Gastrocnemius medialis (tissue), 4 donors: ENCODE measurements around the gene RSBN1. TPM values are rescaled to one million over a fixed set of nuclear protein-coding genes. Genes with fewer than 3 reads are reported as not detected.

Experiments
- ATAC-seq, 2 donors: fragments of 150-250 bp; one replicate each; pipeline ENCODE4 v1.9.1; 2016
- DNase-seq, 2 donors: peaks; one replicate each; pipeline ENCODE4 v3.0.0-alpha.2; 2019
- H3K27ac ChIP-seq, 4 donors: fragments of 200-600 bp; sonication (generic); 1 replicate in 1 of 4; 2 replicates in 3 of 4; pipeline ENCODE4 v1.5.1; 2016 to 2018; ENCODE audit warnings: mild to moderate bottlenecking in 2 of 4, moderate library complexity in 1 of 4
- H3K27me3 ChIP-seq, 3 donors: fragments of 200-600 bp; sonication (generic) in 2 of 3; 1 replicate in 1 of 3; 2 replicates in 2 of 3; pipeline versions ENCODE4 v1.5.1 to v1.6.0; 2016 to 2019; ENCODE audit warnings: mild to moderate bottlenecking in 1 of 3, moderate library complexity in 1 of 3
- H3K36me3 ChIP-seq, 2 donors: fragments of 200-600 bp; sonication (generic) in 1 of 2; one replicate each; pipeline ENCODE4 v1.5.1; 2017 to 2018
- H3K4me1 ChIP-seq, 2 donors: fragments of 200-600 bp; sonication (generic) in 1 of 2; one replicate each; pipeline ENCODE4 v1.5.1; 2016 to 2017; ENCODE audit warnings: mild to moderate bottlenecking in 2 of 2
- H3K4me3 ChIP-seq, 4 donors: fragments of 200-600 bp; sonication (generic) in 3 of 4; 1 replicate in 1 of 4; 2 replicates in 3 of 4; pipeline ENCODE4 v1.5.1; 2016 to 2019; ENCODE audit warnings: mild to moderate bottlenecking in 2 of 4
- H3K9me3 ChIP-seq, 3 donors: fragments of 200-600 bp; sonication (generic) in 2 of 3; 1 replicate in 1 of 3; 2 replicates in 2 of 3; pipeline ENCODE4 v1.5.1; 2016 to 2019
- POLR2A ChIP-seq, 2 donors: fragments of 450-650 bp; IDR thresholded peaks; one replicate each; pipeline ENCODE4 v1.6.1; 2017; ENCODE audit warnings: antibody characterized with exemption in 2 of 2, mild to moderate bottlenecking in 2 of 2, moderate library complexity in 2 of 2
- in situ Hi-C, 4 donors: fragments of 200-750 bp; cut with MboI; loops; one replicate each; pipeline versions ENCODE4 v1.15.0 to v1.8.0; 2017; ENCODE audit warnings: low sequenced_read_pairs in 4 of 4
- intact Hi-C: fragments of 100-400 bp; cut with DNase I; formaldehyde crosslinking; loops from one replicate; pipeline ENCODE4 v1.15.1; 2023; ENCODE audit warnings: low total_unique reads
- total RNA-seq, 4 donors: library from RNA; depleted of rRNA; stranded (reverse); fragments of >200 nt; gene quantifications; one replicate each; pipeline versions ENCODE4 v1.1.0 to v1.2.3, GENCODE V29; 2016
- TF ChIP-seq, protein P1 (sequence below), 5 experiments: fragments of 450-650 bp in 3 of 5; fragments of 200-600 bp in 2 of 5; sonication (generic) in 2 of 5; IDR thresholded peaks in 4 of 5; conservative IDR thresholded peaks in 1 of 5; 1 replicate in 4 of 5; 2 replicates in 1 of 5; pipeline ENCODE4 v1.5.1; 2016 to 2019; ENCODE audit warnings: antibody characterized with exemption in 5 of 5, mild to moderate bottlenecking in 3 of 5, moderate library complexity in 3 of 5

The RSBN1 gene
- total RNA-seq = 10 to 100 TPM in 3 of 4 donors, 1 to 10 TPM in 1; 9.9 to 24.8 (median 24.0) TPM

DNA sequence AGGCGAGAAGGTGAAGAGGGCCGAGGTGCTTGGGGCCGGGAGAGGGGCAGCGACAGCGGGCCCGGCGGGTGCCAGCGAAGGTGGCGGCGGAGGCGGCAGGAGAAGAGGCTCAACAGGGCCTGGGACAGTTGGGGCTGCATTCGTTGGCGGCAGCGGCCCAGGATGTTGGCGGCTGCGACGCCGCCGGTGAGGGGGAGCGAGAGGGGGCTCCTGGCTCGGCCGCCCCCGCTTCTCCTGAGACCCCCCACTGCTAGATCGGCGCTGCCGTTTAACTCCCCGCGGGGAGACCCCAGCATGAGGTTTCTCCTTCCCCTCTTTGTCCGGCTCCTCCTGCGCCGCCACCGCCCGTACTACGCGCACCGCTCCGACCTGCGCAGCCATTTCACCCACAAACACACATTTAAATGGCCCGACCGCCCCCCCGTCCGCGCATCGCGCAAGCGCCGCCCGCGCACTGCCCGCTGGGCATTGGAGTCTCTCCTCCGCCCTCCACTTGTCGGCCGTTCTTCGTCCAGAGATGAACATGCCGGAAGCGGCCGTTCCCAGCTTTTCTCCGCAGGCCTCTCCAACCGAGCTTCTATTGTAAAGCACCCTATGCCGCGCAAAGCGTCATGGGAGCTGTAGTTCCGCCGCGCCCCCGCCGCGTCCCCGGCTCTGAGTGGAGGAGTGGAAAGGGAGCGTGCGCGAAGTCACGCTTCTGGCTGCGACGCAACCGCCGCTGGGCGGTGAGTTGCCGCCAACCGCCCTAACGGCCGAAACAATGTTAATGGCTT is at the start of gene RSBN1:
Gene RSBN1, minus strand, starts transcription at position 589 of the 773 bp plus-strand sequence. Its CDS starts 64 bp downstream, at position 525.
- ATAC-seq (peak; percentile 97 to 99), DNase-seq (peak; percentile 99)
- Histone ChIP-seq H3K4me1 (peaks cover 23 to 38% of the 10 kb centered on the region in 2 donors), H3K9me3 (no peaks in the 10 kb centered on the region), H3K27ac (peak within 1 kb of the TSS; percentile 94 to 98 (median 96)), H3K4me3 (peak within 1 kb of the TSS; percentile 86 to 96 (median 91)), H3K27me3 (no peaks in the 10 kb centered on the region), H3K36me3 (no peaks in the 10 kb centered on the region)
- in situ Hi-C loops = loop anchor here in 2 of 4 donors (10.0 kb wide), 2 partner anchors 93 to 123 kb away; partner anchors contain the start of genes AP4B1 (in 1 of the 2) and DCLRE1B (in 1 of the 2)
- TF ChIP-seq POLR2A (IDR thresholded peaks at IDR 0.05) = peak; percentile 91 to 99
- TF ChIP-seq, protein P1, sequence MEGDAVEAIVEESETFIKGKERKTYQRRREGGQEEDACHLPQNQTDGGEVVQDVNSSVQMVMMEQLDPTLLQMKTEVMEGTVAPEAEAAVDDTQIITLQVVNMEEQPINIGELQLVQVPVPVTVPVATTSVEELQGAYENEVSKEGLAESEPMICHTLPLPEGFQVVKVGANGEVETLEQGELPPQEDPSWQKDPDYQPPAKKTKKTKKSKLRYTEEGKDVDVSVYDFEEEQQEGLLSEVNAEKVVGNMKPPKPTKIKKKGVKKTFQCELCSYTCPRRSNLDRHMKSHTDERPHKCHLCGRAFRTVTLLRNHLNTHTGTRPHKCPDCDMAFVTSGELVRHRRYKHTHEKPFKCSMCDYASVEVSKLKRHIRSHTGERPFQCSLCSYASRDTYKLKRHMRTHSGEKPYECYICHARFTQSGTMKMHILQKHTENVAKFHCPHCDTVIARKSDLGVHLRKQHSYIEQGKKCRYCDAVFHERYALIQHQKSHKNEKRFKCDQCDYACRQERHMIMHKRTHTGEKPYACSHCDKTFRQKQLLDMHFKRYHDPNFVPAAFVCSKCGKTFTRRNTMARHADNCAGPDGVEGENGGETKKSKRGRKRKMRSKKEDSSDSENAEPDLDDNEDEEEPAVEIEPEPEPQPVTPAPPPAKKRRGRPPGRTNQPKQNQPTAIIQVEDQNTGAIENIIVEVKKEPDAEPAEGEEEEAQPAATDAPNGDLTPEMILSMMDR (IDR thresholded peaks at IDR 0.05 in 4 of 5, conservative IDR thresholded peaks at IDR 0.05 in 1 of 5) = peak in 2 of 5 experiments; percentile 12 to 34
- intact Hi-C loops = loop anchor here (1.0 to 10.0 kb wide), 6 partner anchors 28 to 773 kb away; partner anchors contain the start of genes BCAS2, DCLRE1B, HIPK1 and MAGI3

DNA sequence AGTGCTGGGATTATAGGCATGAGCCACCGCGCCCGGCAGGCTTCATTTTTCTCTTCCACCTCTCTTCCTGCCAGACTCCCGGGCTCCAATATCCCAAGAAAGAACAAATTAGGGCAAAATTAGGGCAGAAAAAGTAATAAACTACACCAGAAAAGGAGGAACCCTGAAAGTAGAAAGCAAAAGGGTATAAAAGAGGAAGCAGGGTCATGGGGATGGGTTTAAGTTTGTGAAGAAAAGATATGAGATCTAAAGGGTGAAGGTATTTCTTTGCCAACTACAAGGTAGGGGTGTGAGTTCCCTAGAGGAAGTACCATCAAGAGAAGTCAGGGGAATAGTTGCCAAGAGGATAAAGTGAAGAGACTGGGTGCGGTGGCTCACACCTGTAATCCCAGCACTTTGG is 49.4 kb upstream of the RSBN1 start:
- DNase-seq = no peak

DNA sequence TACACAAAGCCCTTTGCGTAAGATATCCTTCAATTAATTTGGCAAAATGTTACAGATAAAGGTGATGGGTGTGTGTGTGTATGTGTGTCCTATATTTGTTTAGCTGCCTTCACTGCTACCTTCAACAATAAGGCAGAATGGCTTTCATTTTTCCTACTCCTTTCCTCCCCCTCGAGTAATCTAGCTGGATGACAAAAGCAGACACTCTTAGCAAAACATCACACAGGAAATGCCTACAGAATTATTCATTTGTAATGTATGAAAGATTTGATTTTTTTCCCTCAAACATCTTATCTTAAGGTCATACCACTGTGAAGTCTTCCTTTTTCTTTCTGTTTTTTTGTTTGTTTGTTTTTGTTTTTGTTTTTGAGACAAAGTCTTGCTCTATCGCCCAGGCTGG is 48.6 kb upstream of the RSBN1 start:
- Histone ChIP-seq H3K4me3 (no peak overlapping the region), H3K27me3 (no peaks in the 10 kb centered on the region), H3K4me1 (no peaks in the 10 kb centered on the region), H3K36me3 (no peaks in the 10 kb centered on the region), H3K9me3 (no peaks in the 10 kb centered on the region), H3K27ac (no peak overlapping the region)
- intact Hi-C loops = no loop called here
- ATAC-seq (no peak), DNase-seq (no peak)
- TF ChIP-seq POLR2A (IDR thresholded peaks at IDR 0.05) = no peak
- TF ChIP-seq, protein P1 (IDR thresholded peaks at IDR 0.05 in 4 of 5, conservative IDR thresholded peaks at IDR 0.05 in 1 of 5) = no peak
- in situ Hi-C loops = no loop called here

More for the DNA sequence above, 49.4 kb upstream of the RSBN1 start:
- H3K27ac ChIP-seq = no peak overlapping the region
- TF ChIP-seq POLR2A (IDR thresholded peaks at IDR 0.05) = no peak
- TF ChIP-seq, protein P1 (IDR thresholded peaks at IDR 0.05 in 4 of 5, conservative IDR thresholded peaks at IDR 0.05 in 1 of 5) = no peak
- no peaks in the 10 kb centered on the region for H3K27me3 ChIP-seq
- H3K9me3 ChIP-seq = no peaks in the 10 kb centered on the region
- H3K4me1 ChIP-seq = no peaks in the 10 kb centered on the region
- in situ Hi-C loops = no loop called here
- no peaks in the 10 kb centered on the region for H3K36me3 ChIP-seq
- no peak overlapping the region for H3K4me3 ChIP-seq
- intact Hi-C loops = no loop called here
- no peak for ATAC-seq

DNA sequence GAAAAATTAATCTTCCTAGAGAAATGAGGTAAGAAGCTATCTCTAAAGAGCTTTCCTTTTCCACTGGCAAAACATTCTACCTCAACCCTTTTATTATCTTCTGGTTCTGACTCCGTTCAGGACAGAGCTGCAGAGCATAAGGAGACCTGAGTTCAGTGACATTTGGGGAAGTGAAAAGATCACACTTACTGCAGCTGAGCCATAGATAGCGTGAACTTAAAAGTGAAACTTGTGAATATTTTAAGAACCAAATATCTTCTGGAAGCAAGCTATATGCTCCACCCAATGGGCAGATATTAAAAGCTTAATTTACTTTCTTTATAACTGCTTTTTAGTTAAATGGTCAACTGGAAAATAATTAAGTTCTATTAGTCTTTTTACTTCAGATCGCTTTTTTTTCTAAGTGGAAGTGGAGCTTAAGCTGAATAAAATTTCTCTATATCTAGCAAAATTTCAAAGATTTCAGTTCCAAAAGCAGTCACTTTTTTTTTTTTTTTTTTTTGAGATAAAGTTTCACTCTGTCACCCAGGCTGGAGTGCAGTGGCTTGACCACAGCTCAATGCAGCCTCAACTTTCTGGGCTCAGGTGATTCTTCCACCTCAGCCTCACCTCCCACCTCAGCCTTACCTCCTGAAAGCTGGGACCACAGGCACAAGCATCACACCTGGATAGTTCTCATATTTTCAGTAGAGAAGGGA is 47.4 kb upstream of the RSBN1 start:
- in situ Hi-C loops = no loop called here

More for the DNA sequence above, 47.4 kb upstream of the RSBN1 start:
- intact Hi-C loops = no loop called here
- ATAC-seq (no peak), DNase-seq (no peak)
- H3K36me3 ChIP-seq = no peaks in the 10 kb centered on the region
- no peak overlapping the region for H3K27ac ChIP-seq
- no peak overlapping the region for H3K4me3 ChIP-seq
- no peaks in the 10 kb centered on the region for H3K27me3 ChIP-seq
- H3K9me3 ChIP-seq = no peaks in the 10 kb centered on the region
- H3K4me1 ChIP-seq = no peaks in the 10 kb centered on the region
- TF ChIP-seq POLR2A (IDR thresholded peaks at IDR 0.05) = no peak
- TF ChIP-seq, protein P1 (IDR thresholded peaks at IDR 0.05 in 4 of 5, conservative IDR thresholded peaks at IDR 0.05 in 1 of 5) = no peak
